Mucosa of descending colon (tissue), 3 donors: ENCODE results near the gene MYRFL. TPM values are rescaled to one million over a fixed set of nuclear protein-coding genes. Genes with fewer than 3 reads are reported as not detected.

Experiments
- ATAC-seq: fragments of 200-7000 bp; cut with Tn5 transposase; one replicate; pipeline ENCODE4 v1.9.1; 2020; ENCODE audit warnings: mild to moderate bottlenecking, moderate library complexity
- DNase-seq, 3 donors: peaks; one replicate each; pipeline ENCODE4 v3.0.0-alpha.2; 2020
- H3K36me3 ChIP-seq: fragments of 200-600 bp; one replicate; pipeline ENCODE4 v1.8.0; 2021; ENCODE audit warnings: low read depth, mild to moderate bottlenecking
- H3K4me1 ChIP-seq: fragments of 200-600 bp; one replicate; pipeline ENCODE4 v1.8.0; 2021; ENCODE audit warnings: low read depth, mild to moderate bottlenecking
- H3K4me3 ChIP-seq: fragments of 200-600 bp; one replicate; pipeline ENCODE4 v1.8.0; 2021; ENCODE audit warnings: mild to moderate bottlenecking
- H3K9me3 ChIP-seq: fragments of 200-600 bp; one replicate; pipeline ENCODE4 v1.8.0; 2021; ENCODE audit warnings: mild to moderate bottlenecking
- intact Hi-C, 2 donors: fragments of 100-400 bp; cut with DNase I in 1 of 2; cut with micrococcal nuclease in 1 of 2; formaldehyde crosslinking; loops; one replicate each; pipeline versions ENCODE4 v1.11.0 to v1.11.1; 2022; cut with DNase I, micrococcal nuclease
- total RNA-seq, 3 donors: library from RNA; stranded (reverse); fragmentation: NEBNext Ultra II Directional in 2 of 3; extraction: Animal tissue kit (Norgen Biotek cat#: 25700) in 2 of 3; gene quantifications; one replicate each; pipeline versions ENCODE4 v1.2.1 to v1.2.4, GENCODE V29; 2021 to 2023
- TF ChIP-seq, protein P1 (sequence below): fragments of 200-600 bp; IDR thresholded peaks from one replicate; pipeline ENCODE4 v1.8.0; 2022; ENCODE audit warnings: antibody characterized with exemption, mild to moderate bottlenecking
- donor health status: DM: no; HTN: no; CAD: no; lungs with moderate emphysema.
- donor health status: DM: no; HTN: no; CAD: no.
- donor health status: DM: no; HTN: yes; CAD: no.

Gene MYRFL
- total RNA-seq, 3 donors from 2014 or later: 0.23 to 0.58 TPM; not detected in 1

DNA sequence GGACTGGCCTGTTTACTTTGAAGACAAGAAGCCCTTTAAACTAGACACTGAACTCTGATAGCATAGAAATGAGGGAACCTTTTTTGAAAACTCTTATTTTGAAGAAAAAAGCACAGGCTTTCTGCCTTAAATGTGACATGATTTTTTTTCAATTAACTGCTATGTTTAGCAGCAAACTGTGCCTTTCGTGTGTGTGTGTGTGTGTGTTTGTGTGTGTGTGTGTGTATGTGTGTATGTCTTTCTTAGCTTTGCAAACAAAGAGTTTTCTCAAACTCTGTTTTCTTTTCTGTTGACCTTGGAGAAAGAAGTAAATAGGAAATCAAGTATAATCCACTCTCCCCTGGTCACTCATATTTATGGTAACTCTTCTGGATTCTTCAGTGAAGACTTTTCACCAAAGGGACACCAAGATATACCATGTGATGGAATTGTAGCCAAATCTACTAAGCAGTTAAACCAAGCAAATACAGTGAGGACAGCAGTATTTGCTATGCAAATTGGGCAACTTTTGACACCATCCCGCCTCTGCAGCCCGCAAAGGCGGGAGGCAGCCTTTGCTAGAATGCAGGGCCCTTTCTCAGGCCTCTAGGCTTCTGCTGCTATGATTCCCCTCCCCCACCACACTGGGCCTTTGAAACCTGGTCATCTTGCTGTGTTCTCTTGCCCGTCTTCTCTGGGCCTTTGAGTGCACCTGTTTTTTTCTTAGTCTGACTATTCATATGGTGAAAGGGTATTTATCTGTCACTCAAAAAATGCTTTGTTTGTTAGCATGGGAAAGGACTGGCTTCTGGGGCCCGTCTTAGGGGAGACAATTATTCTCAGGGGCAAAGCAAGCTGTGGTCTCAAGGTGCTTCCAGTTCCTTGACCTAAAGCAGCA lies 107.9 kb downstream of the MYRFL start:
- no peaks in the 10 kb centered on the region for H3K9me3 ChIP-seq
- TF ChIP-seq, protein P1, sequence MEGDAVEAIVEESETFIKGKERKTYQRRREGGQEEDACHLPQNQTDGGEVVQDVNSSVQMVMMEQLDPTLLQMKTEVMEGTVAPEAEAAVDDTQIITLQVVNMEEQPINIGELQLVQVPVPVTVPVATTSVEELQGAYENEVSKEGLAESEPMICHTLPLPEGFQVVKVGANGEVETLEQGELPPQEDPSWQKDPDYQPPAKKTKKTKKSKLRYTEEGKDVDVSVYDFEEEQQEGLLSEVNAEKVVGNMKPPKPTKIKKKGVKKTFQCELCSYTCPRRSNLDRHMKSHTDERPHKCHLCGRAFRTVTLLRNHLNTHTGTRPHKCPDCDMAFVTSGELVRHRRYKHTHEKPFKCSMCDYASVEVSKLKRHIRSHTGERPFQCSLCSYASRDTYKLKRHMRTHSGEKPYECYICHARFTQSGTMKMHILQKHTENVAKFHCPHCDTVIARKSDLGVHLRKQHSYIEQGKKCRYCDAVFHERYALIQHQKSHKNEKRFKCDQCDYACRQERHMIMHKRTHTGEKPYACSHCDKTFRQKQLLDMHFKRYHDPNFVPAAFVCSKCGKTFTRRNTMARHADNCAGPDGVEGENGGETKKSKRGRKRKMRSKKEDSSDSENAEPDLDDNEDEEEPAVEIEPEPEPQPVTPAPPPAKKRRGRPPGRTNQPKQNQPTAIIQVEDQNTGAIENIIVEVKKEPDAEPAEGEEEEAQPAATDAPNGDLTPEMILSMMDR: no peak
- H3K4me3 ChIP-seq: no peak overlapping the region
- DNase-seq (no peak), ATAC-seq (no peak)
- no peaks in the 10 kb centered on the region for H3K4me1 ChIP-seq
- no peaks in the 10 kb centered on the region for H3K36me3 ChIP-seq
- intact Hi-C loops: no loop called here

DNA sequence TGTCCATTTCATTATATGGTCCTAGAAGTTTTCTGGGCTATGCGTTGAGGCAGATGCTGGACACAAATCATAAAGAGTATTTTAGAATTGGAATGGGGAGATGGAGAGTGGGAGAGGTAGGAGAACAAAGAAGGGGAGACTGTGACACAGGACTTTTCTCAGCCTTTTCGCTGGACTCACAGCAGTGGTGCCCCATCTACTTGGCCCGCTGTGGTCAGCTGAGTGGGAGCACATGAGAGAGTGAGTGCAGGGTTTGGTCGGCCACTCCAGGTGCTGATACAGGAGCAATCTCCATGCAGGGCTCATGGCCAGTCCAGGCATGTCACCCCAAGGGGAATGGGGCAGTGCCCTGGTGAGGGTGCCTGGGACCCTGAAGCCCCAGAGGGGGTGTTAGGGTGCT lies 109.0 kb downstream of the MYRFL start:
- DNase-seq: no peak
- H3K4me1 ChIP-seq: no peaks in the 10 kb centered on the region
- intact Hi-C loops: no loop called here
- no peaks in the 10 kb centered on the region for H3K36me3 ChIP-seq
- no peaks in the 10 kb centered on the region for H3K9me3 ChIP-seq
- TF ChIP-seq, protein P1: no peak
- no peak overlapping the region for H3K4me3 ChIP-seq
- ATAC-seq: no peak

DNA sequence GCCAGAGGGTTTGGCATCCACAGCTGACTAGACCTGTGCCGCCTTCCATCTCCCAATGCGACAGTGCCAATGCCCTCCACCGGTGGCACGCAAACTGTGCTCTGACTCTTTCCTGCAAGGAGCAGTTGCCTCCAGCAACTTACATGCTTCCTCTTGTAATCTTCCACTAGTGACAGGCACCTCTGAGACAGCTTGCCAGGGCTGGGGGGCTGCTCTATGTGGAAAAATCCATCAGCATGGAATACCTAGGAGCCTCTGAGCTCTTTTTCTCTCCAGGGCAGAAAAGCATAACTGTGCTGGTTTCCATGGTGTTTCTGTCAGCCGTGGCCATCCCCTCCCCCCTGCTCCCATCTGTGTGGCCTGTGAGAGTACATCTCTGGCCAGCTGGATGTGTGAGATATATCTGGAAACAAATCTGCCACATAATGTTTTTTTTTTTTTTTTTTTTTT lies 110.6 kb downstream of the MYRFL start:
- Histone ChIP-seq H3K4me1 (no peaks in the 10 kb centered on the region), H3K4me3 (no peak overlapping the region), H3K9me3 (no peaks in the 10 kb centered on the region), H3K36me3 (no peaks in the 10 kb centered on the region)
- TF ChIP-seq, protein P1: no peak
- ATAC-seq (no peak), DNase-seq (no peak)
- intact Hi-C loops: no loop called here

DNA sequence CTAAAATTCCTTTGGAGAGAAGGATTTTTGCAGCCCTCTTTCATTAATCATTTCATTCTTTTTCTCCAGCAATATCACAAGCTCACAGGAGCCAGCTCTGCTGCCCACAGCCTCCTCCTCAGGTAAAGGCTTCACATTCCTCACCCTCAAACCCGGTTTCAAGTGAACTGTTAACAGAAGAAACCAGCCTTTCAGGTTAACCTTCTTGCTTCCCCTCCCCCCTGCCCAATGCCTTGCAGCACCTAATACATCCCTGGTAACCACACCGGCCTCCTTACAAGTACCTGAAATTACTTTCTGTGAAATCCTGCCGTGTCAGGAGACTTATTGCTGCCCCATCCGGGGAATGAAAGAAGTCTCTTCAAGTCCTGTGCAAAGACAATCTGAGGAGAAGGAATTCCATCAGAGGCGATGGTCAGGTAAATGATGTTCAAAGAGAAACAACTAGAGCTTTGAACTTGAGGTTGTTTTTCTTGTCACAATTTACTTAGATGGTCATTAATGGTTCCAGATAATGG lies 111.2 kb downstream of the MYRFL start:
- intact Hi-C loops: no loop called here
- H3K4me3 ChIP-seq: no peak overlapping the region
- H3K36me3 ChIP-seq: no peaks in the 10 kb centered on the region
- no peak for DNase-seq
- TF ChIP-seq, protein P1: no peak
- no peak for ATAC-seq
- H3K4me1 ChIP-seq: no peaks in the 10 kb centered on the region
- H3K9me3 ChIP-seq: no peaks in the 10 kb centered on the region

DNA sequence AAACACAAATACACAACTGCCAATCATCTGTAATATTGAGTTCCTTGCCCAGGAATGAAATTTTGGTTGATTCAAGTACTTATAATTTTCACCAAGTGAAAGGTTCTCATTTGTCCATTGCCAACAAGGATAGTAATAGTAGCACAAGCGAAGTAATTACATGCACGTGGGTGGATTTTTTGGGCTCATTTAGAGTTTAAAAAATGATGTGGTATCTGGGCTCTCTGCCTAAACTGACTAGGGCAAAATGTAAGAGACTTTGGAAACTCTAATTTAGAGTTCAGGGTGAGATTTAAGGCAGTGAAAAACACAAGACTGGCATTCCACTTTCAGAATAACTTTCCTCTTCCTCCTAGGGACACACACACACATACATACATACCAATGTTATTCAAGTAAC lies 111.7 kb downstream of the MYRFL start:
- intact Hi-C loops: no loop called here
- H3K4me1 ChIP-seq: no peaks in the 10 kb centered on the region
- H3K4me3 ChIP-seq: no peak overlapping the region
- no peaks in the 10 kb centered on the region for H3K9me3 ChIP-seq
- H3K36me3 ChIP-seq: no peaks in the 10 kb centered on the region
- ATAC-seq (no peak), DNase-seq (no peak)
- TF ChIP-seq, protein P1: no peak
